NCI-H510A (cell line): ENCODE measurements around the gene CCNY.

ENCODE experiments used
- DNase-seq: peaks from one replicate; lab custom pipeline; 2025; lab: John Stamatoyannopoulos, UW

CCNY gene

DNA sequence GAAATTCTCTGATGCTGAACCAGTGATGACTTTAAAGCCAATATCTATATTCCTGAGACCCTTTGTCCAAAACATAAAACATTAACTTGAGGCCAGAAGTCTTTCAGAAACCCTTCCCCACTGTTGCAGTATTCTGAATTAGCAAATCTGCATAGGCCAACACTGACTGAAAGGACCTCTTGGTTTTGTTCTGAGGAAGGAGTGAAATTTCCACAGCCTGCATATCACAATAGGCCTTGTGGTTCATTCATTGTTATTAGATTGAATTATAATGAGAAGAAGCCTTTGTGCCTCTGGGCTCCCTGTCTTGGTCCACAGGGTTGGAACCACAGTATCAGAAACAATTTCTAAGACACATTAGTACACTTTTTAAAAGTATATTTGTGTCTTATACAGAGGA lies 90.3 kb downstream of the CCNY start:
- no peak for DNase-seq

DNA sequence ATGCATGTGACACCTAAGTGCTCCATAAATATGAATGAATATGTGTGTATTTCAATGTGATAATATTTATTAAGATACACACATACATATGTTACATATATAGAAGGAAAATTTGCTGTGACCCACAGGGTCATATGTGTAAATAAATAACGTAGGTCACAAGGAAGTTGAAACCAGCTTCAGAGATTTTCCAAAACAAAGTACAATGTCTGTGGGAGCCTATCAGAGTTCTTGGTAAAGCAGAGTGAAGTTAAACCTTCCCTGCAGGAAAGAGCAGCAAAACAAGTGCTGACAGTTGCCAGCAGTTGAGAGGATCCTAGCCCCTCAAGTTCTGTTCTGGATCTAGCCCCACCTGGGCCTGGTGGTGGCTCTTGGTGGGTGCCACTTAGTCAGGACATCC lies 91.2 kb downstream of the CCNY start:
- DNase-seq = no peak

DNA sequence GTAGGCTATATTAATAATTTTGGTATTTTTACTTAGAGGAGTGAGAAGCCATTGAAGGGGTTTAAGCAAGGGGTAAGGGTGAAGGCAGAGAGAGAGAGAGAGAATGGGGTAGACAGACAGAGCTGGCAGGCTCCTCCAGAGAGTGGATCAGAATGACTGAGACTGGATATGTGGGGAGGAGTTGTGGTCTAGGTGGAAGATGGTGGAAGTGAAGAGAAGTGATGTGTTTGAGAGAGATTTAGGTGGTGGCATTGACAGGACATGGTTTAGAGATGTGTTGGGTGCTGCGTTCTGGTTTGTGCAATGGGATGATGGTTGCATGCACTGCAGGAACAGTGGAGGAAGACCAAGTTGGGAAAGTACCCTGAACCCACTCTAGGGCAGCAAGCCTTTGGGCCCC lies 92.2 kb downstream of the CCNY start:
- no peak for DNase-seq

DNA sequence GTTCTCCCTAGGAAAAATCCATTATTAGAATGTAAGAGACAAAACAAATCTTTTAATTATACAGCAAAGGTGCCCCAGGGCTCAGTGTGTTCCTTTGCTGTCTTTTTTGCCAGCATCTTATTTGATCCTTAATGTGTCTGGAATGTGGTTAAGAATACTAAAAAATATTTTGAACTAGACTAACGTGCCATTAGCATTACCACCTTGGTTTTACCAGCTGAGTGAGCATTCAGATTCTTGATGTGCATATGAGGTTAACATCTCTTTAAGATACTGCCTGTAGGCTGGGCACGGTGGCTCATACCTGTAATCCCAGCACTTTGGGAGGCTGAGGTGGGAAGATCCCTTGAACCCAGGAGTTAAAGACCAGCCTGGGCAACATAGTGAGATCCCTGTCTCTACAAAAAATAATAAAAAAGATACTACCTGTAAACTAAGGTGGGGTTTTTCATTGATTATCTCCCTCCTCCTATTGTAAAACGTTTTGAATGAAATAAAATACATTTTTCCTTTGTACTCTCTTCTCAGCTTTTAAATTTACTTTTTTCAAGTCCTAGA lies 96.6 kb downstream of the CCNY start:
- DNase-seq = no peak

DNA sequence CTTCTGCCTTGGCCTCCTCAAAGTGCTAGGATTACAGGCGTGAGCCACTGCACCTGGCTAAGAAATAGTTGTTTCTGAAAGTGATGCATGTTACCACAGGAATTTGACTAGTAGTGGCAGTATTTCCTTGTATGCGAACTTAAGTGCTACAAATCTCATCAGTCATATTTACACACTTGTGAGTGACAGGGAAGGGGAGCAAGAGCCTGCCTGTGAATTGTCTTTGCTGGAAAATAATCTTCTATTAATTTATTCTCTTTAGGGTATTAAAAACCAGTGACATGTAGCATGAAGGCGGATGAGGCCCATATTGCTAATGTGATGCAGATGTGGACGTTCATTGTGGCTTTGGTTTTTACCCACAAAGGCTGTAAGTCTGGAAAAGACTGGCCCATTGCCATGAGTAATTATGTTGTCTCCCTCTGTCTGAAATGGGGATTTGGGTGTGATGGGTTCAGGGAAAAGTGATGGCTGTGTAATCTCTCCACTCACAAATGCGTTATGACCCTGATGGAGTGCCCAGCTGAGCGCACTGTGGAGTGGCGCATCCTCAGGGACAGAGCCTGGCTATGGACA lies 97.6 kb downstream of the CCNY start:
- DNase-seq = no peak

DNA sequence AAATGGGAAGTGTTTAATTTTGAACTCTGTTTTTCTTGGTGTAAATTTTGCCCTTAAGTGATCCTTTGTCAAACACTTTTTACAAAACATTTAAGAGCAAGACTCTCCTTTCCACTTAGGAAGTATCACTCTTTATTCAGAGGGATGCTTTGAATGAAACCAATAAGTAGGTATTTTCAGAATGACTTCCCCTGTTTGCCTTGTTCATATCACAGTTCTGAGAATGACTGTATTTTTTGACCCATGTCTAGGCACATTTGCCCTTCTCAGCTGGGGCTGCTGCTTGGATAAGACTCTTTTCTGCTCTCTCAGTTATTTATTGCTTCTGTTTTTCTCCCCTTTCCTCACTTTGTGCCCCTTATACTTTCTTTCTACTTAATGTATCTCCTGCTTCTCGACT lies 98.2 kb downstream of the CCNY start:
- DNase-seq = no peak

DNA sequence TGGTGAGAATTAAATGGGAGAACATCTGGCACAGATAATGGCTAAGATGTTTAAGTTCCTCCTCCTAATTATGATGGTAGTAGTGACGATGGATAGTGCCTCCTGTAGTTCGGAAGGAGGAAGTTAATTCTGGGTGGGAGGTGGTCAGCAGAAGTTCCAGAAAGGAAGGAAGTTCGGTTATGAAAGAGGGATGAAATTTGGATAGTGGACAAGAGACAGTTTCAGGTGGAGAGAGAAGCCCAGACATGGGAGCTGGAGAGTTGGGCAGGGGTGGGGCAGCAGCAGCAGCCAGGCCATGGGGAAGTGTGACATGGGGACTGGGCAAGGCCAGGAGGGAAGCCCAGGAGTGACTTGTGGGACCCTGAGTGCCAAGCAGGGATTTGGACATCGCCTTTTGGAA lies 99.5 kb downstream of the CCNY start:
- DNase-seq = no peak

DNA sequence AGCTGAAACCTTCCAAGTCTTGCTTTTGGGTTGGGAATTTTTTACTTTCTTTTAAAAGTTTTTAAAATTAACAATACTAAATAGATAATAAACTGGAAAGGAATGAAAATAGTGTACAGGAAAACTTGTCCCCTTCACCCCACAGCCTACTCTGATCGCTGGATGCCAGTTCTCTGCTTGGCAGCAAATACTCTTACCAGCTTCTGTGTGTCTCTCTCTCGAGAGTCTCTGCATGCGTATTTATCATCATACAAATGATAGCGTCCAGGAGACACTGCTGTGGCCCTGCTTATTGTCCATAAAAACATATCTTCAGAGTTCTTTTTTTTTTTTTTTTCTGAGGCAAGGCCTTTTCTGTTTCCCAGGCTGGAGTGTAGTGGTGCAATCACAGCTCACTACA lies 101.5 kb downstream of the CCNY start:
- DNase-seq = no peak

DNA sequence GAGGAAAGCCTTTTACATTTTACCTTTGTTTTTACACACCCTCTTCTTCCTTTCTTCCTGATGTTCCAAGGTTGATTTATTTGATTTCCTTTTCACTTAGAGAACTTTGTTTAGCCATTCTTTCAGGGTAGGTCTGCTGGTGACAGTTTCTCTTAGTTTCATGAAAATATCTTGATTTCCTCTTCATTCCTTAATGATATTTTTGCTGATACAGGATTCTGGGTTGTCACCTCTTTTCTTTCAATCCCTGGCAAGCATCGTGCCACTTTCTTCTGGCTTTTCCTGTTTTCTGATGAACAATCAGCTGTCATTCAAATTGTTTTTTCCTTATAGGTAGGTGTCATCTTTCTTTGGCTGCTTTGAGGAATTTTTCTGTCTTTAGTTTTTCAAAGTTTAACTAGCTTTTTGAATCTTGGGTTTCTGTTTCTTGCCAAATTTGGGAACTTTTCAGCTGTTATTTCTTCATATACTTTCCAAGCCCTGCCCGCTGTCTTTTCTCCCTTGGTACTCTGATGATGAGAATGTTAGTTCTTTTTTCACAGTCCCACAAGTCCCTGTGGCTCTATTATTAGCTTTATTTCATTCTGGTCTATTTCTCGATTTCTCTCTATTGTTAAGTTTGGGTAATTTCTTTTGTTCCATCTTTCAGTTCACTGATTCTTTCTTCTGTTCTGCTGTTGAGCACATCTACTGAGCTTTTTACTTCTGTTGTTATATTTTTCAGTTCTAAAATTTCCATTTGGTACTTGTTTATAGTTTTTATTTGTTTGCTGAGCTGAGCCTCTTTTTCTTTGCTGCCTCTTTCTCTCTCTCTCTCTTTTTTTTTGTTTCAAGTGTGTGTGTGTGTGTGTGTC lies 102.6 kb downstream of the CCNY start:
- DNase-seq = no peak

DNA sequence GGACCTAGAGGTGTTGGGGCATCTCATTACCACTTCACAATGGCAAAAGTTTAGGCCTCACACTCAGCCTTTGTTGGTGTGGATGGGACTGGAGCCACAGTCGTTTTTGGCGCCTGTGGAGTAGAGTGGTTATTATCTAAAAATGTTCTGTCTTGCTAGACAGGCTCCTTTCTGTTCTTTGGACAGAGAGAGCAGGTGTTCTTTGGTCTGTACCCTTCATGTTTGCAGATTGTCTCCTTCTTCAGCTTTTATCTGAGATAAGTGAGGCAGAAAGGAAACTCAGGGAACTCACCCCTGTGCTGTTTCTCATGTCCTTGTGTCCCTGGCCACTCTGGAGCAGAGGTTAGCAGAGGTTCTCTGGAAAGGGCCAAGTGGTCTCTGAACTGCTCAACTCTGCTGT lies 103.7 kb downstream of the CCNY start:
- DNase-seq = no peak

DNA sequence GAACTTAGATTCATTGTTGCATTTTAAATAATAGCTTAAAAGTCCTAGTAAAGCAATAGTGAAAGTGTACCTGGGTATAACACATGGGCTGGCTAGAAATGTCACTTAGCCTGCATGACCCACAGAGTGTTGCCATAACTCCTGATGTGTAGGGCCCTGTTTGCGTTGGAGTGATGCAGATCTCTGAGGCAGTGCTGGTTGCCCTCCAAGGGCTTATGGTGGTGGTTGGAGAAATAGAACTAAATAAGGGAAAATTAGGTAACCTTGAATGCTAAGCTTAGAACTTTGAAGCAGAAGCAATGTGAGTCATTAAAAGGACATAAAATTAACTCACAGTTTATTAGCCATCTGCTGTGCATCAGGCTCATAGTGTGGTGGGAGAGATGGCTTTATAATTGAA lies 105.7 kb downstream of the CCNY start:
- DNase-seq = no peak

DNA sequence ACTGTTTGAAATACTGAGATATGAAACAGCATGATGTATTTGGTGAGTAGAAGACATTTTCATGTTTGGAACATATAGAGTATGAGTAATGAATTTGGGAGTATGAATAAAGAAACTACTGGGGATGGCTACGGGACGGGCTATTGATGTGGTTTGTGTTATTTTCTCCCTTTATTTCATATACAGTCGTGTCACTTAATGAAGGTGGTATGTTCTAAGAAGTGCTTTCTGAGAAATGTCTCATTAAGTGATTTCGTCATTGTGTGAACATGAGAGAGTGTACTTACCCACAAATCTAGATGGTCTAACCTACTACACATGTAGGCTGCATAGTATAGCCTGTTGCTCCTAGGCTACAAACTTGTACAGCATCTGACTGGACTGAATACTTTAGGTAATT lies 106.3 kb downstream of the CCNY start:
- no peak for DNase-seq

DNA sequence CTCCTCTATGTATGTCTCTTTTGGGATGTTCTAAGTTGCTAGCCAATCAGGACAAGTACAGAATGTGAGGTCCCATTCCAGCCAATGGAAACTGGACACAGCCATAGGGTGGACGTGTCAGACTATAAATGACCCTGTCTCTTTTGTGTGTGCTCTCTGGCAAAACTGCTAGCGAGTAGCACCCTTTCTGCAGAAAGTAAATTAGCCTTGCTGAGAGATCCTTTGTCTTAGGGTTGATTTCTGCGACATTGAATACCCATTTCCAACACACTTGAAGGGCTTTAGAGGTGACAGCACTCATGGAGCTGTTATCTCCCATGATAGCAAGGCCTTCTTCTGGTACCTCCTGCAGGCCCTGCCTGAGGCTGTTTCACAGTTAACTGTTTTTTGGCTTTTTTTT lies 107.5 kb downstream of the CCNY start:
- DNase-seq = no peak

DNA sequence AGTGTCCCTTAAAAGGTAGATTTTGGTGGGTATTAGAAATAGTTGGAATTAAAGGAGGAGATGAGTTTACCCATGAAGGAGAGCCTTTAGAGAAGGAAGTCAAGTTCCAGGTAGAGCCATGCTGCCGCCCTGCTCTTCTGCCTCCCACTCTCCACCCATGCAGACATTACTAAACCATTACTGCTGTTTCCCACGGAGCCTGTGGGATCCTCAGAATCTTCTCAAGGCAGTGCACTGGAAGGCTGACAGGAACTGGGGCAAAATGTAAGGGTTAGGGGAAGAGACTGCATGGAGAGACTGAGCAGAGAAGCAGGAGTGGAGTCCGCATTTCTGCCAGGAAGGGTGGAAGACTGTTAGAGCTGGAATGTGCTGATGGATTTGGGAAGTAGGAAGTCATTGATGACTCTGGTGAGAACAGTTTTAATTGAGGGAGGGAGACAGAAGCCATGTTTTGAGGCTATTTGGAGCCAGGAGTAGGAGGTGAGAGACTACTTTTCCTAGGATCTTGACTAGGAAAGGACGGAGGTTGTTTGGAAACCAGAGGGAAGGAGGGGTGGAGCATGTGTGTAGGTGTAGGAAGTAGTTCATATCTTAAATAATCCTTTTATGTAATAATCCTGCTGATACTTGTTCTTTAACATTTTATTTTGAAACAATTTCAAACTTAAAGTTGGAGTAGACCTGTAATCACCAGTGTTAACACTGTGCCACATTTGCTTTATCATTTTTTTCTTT lies 109.0 kb downstream of the CCNY start:
- DNase-seq = no peak

DNA sequence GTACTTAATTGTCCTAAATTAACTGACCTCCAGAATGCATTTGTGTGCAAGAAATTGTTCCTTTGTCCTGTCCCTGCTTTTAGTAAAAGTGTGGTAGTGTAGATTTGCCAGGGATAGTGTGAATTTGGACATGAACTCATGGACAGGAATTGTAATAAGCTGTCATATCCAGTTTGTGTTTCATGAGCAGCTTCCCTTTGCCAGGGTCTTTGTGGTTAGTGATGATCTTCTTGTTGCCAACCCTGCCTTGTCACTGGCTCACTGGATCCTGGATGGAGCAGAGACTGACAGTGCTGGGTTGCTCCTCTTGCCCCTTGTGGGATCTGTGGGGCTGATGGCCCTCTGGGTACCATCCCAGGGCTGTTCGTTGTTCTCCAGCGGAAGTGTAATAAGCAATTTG lies 110.1 kb downstream of the CCNY start:
- DNase-seq = no peak

DNA sequence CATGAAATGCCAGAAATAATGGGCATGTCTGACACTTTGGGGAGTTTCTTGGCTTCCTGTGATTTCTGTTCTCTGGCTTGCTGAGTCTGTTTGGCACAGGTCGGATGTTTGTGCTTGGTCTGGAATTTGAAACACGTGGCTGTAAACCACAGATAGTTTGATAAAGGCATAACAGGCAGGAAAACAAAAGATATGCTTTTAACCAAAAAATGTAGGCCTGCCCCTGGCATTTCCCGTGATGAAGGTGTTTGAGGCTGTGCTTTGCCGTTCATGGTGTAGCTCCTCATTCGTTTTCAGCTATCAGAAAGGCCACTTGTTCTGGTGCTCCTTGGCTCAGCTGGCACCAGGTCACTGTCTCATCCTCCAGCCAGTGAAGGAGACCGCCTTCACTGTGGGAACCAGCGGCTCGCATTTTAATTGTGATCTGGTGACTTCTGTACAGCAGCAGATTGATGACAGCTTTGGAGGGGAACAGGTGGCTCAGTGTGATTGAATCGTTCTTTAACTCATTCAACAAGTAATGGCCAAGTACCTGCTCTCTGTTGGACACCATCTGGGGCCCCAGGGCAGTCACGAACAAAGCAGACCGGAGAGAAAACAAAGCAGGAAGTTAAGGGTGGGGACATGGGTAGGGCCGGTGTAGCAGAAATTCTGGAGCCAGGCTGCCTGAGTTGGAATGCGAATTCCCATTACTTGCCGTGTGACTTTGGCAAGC lies 111.5 kb downstream of the CCNY start:
- no peak for DNase-seq

DNA sequence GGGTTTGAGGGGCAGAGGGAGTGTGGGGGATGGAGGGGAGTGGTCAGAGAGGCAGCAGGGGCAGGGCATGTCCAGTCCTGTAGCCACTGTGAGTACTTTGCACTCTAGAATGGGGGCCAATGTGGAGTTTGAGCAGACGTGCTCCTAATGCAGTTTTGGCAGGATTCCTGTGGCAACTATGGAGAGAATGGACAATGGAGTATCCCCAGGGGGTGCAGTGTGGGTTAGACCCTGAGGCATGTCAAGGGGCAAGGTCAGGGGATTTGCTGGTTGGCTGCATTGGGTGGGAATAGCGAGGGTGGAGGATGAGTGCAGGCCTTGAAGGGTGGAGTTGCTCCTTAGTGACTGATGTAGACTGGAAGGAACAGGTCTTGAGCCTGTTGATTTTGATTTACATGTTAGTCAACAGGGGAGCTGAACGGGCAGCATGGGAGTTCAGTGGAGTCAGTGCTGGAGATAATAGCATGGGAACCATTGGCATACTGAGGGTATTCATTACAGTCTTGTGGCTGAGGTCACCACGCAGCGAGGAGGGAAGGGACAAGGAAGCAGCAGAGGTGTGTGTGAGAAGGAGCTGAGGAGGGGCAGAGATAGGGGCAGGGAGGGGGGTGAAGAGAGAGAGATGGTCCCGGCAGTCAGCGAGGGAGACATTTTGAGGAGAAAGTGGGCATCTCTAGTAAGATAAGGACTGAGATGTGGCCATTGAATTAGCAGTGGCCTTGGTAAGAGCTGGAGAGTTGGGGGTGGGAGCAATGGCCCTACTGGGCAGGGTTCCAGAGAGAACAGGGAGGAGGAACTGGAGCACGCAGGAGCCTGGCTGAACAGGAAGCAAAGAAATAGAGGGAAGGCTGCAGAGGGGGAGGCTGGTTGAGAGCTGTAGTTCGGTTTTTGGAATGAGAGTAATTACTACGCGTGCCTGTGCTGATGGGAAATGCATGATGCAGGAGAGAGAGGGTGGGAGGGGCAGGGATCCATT lies 112.7 kb downstream of the CCNY start:
- DNase-seq = no peak

DNA sequence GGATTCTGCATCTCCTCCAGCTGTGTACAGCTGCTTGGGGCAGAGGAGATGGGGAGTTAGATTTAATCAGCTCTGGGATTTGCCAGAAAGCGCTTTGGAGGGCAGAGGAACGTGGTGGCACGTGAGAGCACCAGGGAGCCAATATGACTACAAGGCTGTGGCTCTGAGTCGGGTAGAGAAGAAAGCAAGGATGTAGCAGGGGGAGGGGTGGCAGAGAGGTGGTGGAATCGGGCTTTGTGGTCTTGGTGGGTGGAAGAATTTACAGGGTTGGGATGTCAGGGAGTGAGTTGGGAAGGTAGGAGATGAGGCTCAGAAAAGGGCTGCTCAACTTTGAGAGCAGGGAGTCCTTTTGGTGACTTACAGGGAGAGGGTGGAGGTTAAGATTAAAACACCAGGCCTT lies 113.6 kb downstream of the CCNY start:
- DNase-seq = no peak

DNA sequence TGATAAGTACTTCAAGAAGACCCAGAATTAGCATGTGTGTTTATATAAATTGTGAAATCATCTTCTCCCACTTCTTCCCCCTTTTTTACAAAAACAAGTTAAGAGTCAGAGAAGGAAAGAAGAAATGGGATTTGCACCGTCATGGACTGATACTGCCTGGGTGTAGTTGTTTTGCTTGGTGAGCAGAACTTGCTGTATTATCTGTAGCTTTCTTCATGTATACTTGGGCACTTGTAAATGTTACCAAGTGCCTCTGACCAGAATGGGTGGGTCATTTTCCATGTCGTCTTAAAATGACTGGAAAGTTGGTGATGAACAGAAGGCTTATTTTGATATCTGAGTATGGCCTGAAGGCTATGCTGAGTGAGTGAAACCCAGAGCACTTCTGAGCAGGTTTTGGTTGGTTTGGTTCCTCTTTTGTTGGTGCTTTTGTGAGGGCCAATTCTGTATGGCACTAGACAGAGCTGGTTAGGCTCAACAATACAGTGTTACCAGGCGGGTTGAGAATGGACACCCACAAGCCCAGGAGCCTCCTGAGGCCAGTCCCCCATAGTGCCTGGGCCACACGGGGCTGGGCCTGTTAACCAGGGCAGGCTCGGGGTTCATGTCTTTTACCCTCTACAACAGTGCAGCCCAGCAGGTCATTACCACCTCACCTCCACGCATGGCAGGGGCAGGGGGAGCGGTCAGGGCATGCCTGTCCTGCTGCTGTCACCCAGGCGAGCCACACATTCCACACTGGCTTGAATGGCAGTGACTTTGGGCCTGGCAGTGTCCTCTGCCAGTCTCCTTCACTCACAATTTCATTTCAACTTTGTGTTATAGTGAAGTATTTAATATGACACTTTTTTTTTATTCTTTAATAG lies 115.1 kb downstream of the CCNY start:
- no peak for DNase-seq

DNA sequence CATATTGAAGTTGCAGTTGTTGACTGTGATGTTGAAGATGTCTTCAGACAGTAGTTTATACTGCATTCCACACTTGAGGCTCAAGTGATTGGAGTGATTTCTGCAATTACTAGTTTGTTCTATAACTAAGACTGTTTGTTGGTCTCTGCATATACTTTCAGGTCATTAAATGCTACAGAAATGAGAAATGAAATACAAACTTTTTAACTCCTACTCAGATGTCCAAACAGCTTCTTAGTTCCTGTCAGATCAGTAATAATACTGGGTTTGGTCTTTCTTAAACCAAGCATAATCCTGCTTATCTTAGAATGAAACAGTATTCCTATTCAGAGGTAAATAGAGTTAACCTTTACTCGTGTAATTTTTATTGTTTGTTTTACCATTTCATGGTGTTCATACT lies 115.9 kb downstream of the CCNY start:
- DNase-seq = no peak
